Activated CD8-positive, alpha-beta T cell treated with anti-CD3 and anti-CD28 coated beads, Interleukin-2, amount 10 ng/mL, durations not matched to agents 7 days and 5 days (primary cell): Measurements from ENCODE around the gene GRIN2D. TPM values are rescaled to one million over a fixed set of nuclear protein-coding genes. Genes with fewer than 3 reads are reported as not detected.
"Not testable (repeated sequence)": the region's sequence is repeated elsewhere in the genome, so short reads cannot be mapped to it uniquely, and the experiment has no call there.

Experiments used
- ATAC-seq: fragments of 150-1000 bp; cut with Tn5 transposase; one replicate; pipeline ENCODE4 v1.10.0; 2021; ENCODE audit warnings: moderate library complexity
- CTCF ChIA-PET: fragments of 350-600 bp; sonication (Branson Sonifier 250); formaldehyde crosslinking; loops from one replicate; lab custom pipeline; 2021; ENCODE audit warnings: antibody characterized with exemption; lab: Charles Lee
- POLR2A ChIA-PET: fragments of 350-600 bp; sonication (Branson Sonifier 250); formaldehyde crosslinking; loops from one replicate; lab custom pipeline; 2021; ENCODE audit warnings: antibody characterized with exemption; lab: Charles Lee
- DNase-seq: peaks from one replicate; pipeline ENCODE4 v3.0.0-alpha.2; 2020
- H3K27ac Mint-ChIP-seq: one replicate; pipeline ENCODE4 v1.8.0; 2021; ENCODE audit warnings: mild to moderate bottlenecking, mixed read lengths
- H3K27me3 Mint-ChIP-seq: one replicate; pipeline ENCODE4 v1.8.0; 2021; ENCODE audit warnings: low read depth, mixed read lengths
- H3K36me3 Mint-ChIP-seq: one replicate; pipeline ENCODE4 v1.8.0; 2021; ENCODE audit warnings: low read depth, mixed read lengths
- H3K4me1 Mint-ChIP-seq: one replicate; pipeline ENCODE4 v1.8.0; 2021; ENCODE audit warnings: low read depth, mixed read lengths
- H3K4me3 Mint-ChIP-seq: one replicate; pipeline ENCODE4 v1.8.0; 2021; ENCODE audit warnings: mild to moderate bottlenecking, mixed read lengths
- H3K9me3 Mint-ChIP-seq: one replicate; pipeline ENCODE4 v1.8.0; 2022; ENCODE audit warnings: mixed read lengths; ENCODE audit not compliant: insufficient read depth
- total RNA-seq, 2 experiments: library from RNA; stranded (reverse); gene quantifications; one replicate each; pipeline ENCODE4 v1.2.3, GENCODE V29; 2021

GRIN2D gene
- total RNA-seq, 2 experiments from 2014 or later = 0.05 to 0.08 TPM

DNA sequence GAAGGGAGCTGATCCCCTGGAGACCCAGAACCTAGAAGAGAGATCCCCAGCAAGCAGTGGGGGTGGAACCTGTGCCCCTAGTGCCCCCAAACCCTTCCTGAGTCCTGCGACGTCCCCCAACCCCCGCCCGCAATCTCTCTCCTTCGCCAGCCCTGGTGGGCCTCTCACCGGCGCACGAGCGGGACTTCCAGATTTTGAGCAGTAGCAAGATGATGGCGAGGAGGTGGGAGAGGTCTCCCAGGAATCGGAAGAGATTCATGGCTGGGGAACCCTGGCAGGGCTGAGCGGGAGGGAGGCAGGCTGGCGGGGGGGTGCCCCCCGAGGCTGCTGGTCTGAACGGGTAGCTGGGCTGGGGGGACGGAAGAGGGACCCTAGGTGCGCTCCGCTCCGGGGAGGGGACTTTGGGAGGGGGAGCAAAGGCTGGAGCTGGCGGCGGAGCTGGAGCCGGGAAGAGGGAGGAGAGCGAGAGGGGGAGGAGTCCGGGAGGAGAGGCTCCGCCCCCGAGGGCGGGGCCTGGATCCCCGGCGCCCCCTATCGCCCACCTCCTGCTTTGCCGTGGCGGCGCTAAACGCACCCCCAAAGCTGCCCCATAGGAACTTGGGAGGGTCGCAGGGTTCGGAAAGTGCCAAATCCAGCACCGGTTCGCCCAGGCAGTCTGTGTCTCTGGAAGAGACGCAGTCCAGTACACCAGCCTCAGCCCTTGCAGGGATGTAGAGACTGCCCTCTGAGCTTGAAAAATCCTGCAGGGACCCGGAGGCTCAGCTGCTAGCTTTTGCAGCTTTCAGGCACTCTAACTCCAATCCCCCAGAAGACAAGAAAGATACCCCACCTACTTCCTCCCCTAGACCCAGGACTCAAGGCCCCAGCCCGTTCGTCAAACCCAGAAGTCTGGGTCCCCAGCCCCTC is 2.1 kb upstream of the GRIN2D start, which contains the start of gene KDELR1:
TSS of gene KDELR1 (minus strand) at position 452 of the 906 bp plus-strand sequence. CDS start at position 259, 193 bp downstream.
- ChIA-PET CTCF (interaction anchor here (0.7 to 2.4 kb wide), 35 partner anchors 8 to 647 kb away, joined by 3 to 43 read pairs (median 4); partner anchors contain the start of genes EMP3, SYNGR4, TMEM143 and ZNF114), POLR2A (interaction anchor here (0.6 to 2.0 kb wide), 7 partner anchors 11 to 127 kb away, joined by 3 to 15 read pairs (median 3); partner anchors contain the start of genes SYNGR4 and TMEM143)
- Mint-ChIP-seq H3K9me3 (no peaks in the 10 kb centered on the region), H3K27me3 (peaks cover 39% of the 10 kb centered on the region), H3K4me1 (peaks cover 30% of the 10 kb centered on the region), H3K4me3 (peak within 1 kb of the TSS; percentile 95), H3K27ac (peak within 1 kb of the TSS; percentile 93), H3K36me3 (peaks cover 16% of the 10 kb centered on the region)
- ATAC-seq = peak; percentile 81
- peak; percentile 76 for DNase-seq

DNA sequence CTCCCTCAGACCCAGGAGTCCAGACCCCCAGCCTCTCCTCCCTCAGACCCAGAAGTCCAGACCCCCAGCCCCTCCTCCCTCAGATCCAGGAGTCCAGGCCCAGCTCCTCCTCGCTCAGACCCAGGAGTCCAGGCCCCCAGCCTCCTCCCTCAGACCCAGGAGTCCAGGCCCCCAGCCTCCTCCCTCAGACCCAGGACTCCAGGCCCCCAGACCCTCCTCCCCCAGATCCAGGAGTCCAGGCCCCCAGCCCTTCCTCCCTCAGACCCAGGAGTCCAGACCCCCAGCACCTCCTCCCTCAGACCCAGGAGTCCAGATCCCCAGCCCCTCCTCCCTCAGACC is 1.5 kb upstream of the GRIN2D start:
- not testable (repeated sequence) for H3K9me3 Mint-ChIP-seq, H3K27ac Mint-ChIP-seq, DNase-seq, ATAC-seq
- ChIA-PET CTCF (interaction anchor here (0.7 to 2.4 kb wide), 30 partner anchors 9 to 261 kb away, joined by 3 to 43 read pairs (median 4); partner anchors contain the start of genes EMP3, SYNGR4, TMEM143 and ZNF114), POLR2A (interaction anchor here (0.6 to 2.0 kb wide), 7 partner anchors 10 to 128 kb away, joined by 3 to 15 read pairs (median 3); partner anchors contain the start of genes SYNGR4 and TMEM143)
- Mint-ChIP-seq H3K4me1 (peaks cover 30% of the 10 kb centered on the region), H3K36me3 (peaks cover 14% of the 10 kb centered on the region), H3K27me3 (peaks cover 42% of the 10 kb centered on the region), H3K4me3 (peak overlapping the region; percentile 95)

DNA sequence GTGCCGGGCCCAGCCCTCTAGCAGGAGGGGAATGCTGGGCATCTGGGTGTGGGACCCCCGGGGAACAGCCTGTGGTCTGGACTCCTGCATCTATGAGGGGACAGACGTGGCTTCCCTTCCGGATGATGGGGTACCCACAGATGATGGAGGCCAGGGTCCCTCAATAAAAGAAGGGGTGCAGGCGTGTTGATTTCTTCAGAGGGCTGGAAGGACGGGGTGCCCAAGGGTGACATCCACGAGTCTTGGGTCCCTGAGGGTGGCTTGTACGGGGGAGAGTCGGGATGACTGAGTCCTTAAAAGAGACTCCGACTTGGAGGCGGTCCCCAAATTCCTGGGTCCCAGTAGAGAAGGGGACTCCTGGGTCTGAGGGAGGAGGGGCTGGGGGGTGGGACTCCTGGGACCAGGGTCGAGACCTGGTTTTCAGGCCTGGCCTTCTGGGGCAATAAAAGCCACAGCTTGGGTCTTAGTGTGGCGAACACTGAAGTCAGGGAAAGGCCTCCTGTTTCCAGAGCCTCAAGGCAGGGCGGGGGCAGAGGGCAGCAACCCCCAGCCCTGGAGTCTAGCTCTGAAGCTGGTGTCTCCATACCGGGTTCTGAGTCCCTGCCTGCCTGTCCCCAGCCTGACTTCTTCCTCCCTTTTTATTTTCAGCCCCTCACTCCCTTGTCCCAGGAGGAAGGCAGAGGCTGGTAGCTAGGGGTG is 459 bp upstream of the GRIN2D start:
- DNase-seq = no peak
- POLR2A ChIA-PET = no interaction called here
- no peaks in the 10 kb centered on the region for H3K9me3 Mint-ChIP-seq
- CTCF ChIA-PET = interaction anchor here (1.0 to 1.1 kb wide), 2 partner anchors 72 to 79 kb away, joined by 3 to 4 read pairs; a partner anchor contains a TSS
- peaks cover 39% of the 10 kb centered on the region for H3K4me1 Mint-ChIP-seq
- H3K27me3 Mint-ChIP-seq = peaks cover 52% of the 10 kb centered on the region
- peaks cover 6% of the 10 kb centered on the region for H3K36me3 Mint-ChIP-seq
- H3K27ac Mint-ChIP-seq = no peak overlapping the region
- H3K4me3 Mint-ChIP-seq = no peak overlapping the region
- ATAC-seq = no peak

DNA sequence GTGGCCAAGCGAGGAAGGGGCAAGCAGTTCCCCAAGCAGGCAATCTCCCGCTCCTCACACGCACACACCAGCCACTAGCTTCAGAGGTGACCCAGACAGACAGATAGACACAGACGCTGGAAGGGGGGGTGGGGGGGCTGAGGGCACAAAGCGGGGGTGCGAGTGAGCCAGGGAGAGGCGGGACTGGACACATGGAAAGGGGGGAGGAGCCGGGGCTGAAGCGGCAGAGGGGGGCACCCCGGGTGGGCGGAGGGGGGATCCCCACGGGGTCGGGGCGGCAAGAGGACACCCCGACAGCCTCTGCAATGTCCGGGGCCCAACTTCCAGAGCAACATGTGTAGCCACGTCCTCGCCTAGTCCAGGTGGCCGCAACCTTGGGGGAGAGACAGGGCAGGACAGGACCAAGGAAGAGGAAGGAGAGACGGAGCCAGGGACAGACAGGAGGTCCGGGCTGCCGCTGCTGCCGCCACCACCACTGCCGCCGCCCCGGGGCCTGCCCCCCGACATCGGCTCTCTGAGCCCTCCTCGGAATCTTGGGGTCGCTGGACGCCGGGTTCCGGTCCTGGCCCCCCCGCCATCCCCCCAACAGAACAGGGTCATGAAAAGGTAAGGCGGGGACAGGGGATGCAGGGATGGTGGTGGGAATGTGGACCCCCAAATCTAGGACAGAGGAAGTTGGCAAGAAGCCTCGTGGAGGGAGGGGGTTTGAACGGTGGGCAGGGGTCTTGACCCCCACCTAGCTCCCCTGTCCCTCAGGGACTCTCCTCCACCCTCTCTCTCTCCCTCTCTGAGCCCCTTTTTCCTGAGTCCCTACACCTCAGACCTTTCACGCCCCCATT is 1.1 kb downstream of the GRIN2D start:
- Mint-ChIP-seq H3K4me3 (no peak overlapping the region), H3K9me3 (no peaks in the 10 kb centered on the region), H3K27ac (no peak overlapping the region), H3K27me3 (peaks cover 55% of the 10 kb centered on the region), H3K36me3 (no peaks in the 10 kb centered on the region), H3K4me1 (peaks cover 38% of the 10 kb centered on the region)
- ChIA-PET CTCF (interaction anchor here (1.0 kb wide), 1 partner anchor 80 kb away, joined by 3 read pairs; no protein-coding TSS in a partner anchor), POLR2A (no interaction called here)
- DNase-seq (no peak), ATAC-seq (no peak)

DNA sequence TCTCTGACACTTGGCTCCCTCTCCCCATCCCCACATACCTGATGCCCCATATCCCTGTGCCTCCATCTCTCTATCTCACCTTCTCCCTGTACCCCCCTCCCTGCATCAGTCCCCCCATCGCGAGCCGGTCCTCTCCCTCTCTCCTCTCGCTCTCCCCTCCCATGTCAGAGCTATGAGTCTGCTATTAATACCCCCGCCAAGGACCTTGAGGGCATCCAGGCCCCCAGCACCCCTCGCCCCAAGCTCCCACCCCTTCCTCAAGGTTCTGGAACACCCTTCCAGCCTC is 1.6 kb downstream of the GRIN2D start:
- no peak overlapping the region for H3K4me3 Mint-ChIP-seq
- peaks cover 42% of the 10 kb centered on the region for H3K4me1 Mint-ChIP-seq
- peaks cover 56% of the 10 kb centered on the region for H3K27me3 Mint-ChIP-seq
- no peak for ATAC-seq
- POLR2A ChIA-PET = interaction anchor here (0.6 kb wide), 2 partner anchors 11 to 183 kb away, joined by 3 to 6 read pairs; no protein-coding TSS in a partner anchor
- H3K36me3 Mint-ChIP-seq = no peaks in the 10 kb centered on the region
- no peak overlapping the region for H3K27ac Mint-ChIP-seq
- no peak for DNase-seq
- H3K9me3 Mint-ChIP-seq = no peaks in the 10 kb centered on the region
- CTCF ChIA-PET = interaction anchor here (1.0 kb wide), 1 partner anchor 81 kb away, joined by 3 read pairs; no protein-coding TSS in a partner anchor

DNA sequence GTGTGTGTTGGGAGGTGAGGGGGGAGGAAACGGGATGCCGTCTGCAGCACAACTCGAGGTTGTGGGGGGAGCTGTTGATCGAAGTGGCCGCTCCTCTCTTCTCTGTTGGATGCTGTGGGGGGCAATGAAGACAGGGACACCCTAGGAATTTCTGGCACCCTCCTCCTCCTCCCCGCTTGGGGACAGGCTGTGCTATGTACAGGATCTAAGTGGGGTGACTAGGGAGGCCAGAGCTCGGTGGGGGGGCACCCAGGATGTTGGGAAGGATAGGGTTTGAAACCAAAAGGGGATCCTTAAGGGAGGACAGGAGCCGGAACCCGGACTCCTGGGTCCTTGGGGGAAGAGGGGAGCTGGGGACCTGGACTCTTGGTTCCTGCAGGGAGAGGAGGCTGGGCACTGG is 2.0 kb downstream of the GRIN2D start:
- DNase-seq = no peak
- ChIA-PET CTCF (interaction anchor here (1.0 kb wide), 1 partner anchor 81 kb away, joined by 3 read pairs; no protein-coding TSS in a partner anchor), POLR2A (interaction anchor here (0.6 kb wide), 3 partner anchors 11 to 1034 kb away, joined by 3 to 6 read pairs (median 3); no protein-coding TSS in a partner anchor)
- Mint-ChIP-seq H3K4me1 (peaks cover 43% of the 10 kb centered on the region), H3K36me3 (no peaks in the 10 kb centered on the region), H3K4me3 (no peak overlapping the region), H3K27ac (no peak overlapping the region), H3K27me3 (peaks cover 56% of the 10 kb centered on the region), H3K9me3 (no peaks in the 10 kb centered on the region)
- ATAC-seq = no peak

DNA sequence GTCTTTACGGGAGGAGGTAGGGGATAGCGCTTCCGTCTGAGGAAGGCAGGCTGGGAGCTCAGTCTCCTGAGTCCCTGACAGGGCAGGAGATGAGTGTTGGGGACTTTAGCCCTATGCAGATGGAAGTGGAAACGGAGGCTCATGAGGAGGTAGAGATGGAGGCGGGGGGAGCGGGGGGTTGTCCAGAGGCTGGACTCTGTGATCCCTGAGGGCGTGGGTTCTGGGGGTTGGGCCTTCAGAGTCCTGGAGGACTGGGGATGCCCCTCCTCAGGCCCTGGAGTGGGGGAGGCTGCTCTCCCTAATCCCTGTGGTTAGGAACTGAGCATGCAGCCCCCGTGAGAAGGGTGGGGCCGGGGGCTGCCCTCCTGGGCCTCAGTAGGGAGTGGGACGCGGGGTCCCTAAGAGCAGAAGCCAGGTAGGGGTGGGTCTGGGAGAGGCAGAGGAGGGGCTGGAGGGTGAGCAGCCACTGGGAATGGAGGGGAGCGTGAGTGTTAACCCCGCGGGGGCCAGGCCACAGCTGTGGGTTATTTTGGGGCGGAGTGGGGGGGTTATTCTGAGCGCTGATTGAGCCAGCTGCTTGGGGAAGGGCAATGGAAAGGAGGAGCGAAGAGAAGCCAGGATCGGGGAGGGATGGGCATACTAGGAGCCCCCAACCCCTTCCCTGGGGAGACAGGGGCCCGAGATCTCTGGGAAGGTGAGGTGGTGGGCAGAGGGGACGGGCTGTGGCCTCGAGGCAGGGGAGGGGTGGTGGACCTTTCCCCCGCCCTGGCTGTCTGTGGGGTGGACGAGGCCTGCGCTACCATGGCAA is 2.8 kb downstream of the GRIN2D start:
- Mint-ChIP-seq H3K4me3 (no peak overlapping the region), H3K4me1 (peaks cover 44% of the 10 kb centered on the region), H3K36me3 (no peaks in the 10 kb centered on the region), H3K27ac (no peak overlapping the region), H3K27me3 (peaks cover 56% of the 10 kb centered on the region), H3K9me3 (no peaks in the 10 kb centered on the region)
- ChIA-PET CTCF (no interaction called here), POLR2A (interaction anchor here (0.6 kb wide), 1 partner anchor 1035 kb away, joined by 3 read pairs; no protein-coding TSS in a partner anchor)
- ATAC-seq (no peak), DNase-seq (no peak)

DNA sequence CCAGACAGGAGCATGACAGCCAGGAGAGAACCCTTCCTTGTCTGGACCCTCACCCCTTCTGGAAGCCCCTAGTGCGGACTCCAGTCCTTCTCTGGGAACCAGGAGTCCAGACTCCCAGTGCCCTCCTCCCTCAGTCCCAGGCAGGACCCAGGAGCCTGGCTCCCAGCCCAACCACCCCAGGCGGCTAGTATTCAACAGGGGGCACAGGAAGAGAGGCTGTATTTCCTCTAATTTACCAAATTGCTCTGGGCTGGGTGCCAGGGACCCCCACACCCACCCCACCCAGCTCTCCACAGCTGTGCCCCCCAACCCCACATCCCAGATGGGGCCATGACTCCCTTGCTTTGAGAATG is 3.3 kb downstream of the GRIN2D start:
- peaks cover 41% of the 10 kb centered on the region for H3K4me1 Mint-ChIP-seq
- CTCF ChIA-PET = no interaction called here

DNA sequence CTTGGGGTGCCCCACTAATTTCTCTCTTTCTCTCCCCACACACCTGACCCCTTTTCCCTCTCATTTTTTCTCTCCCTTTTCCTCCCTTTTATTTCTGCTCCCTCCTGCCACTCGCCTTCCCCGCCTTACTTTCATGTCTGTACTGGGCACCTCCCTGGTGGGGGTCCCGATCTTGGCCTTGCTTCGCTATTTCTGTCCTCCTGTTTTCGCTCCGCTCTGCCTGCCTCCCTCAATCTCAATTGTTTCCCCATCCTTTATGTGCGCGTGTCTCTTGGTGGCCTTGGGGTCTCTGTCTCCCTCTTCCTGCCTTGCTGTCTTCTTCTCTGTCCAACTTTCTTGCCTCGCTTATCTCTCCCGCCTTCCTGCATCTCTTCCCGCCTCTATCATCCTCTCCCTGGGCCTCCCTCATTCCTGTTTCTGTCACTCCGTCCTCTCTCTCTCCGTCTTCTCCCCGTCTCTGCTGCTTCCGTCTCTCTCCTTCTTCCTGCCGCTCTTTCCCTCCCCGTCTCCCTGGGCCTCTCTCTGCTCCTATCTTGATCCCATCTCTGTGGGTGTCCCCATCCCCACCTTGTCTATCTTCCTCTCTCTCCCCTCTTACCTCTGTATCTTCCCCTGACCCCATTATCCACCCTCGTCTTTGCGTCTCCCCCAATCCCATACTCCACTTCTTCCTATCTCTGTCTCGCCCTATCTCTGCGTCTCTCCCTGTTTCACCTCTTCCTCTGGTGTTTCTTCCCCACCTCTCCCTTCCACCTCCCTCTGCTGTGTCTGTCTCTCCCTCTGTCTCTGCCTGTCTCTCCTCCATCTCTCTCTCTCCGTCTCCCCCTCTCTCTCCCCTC is 4.0 kb downstream of the GRIN2D start:
- no peaks in the 10 kb centered on the region for H3K36me3 Mint-ChIP-seq
- POLR2A ChIA-PET = no interaction called here
- ATAC-seq = no peak

More for the DNA sequence above, 3.3 kb downstream of the GRIN2D start:
- POLR2A ChIA-PET = no interaction called here
- Mint-ChIP-seq H3K36me3 (no peaks in the 10 kb centered on the region), H3K9me3 (no peaks in the 10 kb centered on the region), H3K27ac (no peak overlapping the region), H3K4me3 (no peak overlapping the region), H3K27me3 (peaks cover 54% of the 10 kb centered on the region)
- ATAC-seq = no peak
- no peak for DNase-seq

DNA sequence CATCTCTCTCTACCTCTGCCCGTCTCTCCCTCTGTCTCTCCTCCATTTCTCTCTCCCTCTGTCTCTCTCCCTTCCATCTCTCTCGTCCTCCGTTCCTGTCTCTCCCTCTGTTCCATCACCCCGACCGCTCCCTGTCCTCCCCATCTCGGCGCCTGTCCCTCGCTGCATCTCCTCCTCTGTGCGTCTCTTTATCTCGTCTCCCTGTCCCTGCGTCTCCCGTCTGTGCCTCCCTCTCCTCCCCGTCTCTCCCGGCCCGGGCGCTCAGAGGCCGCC is 4.6 kb downstream of the GRIN2D start:
- CTCF ChIA-PET = no interaction called here
- Mint-ChIP-seq H3K27ac (peak overlapping the region; percentile 86), H3K4me1 (peaks cover 41% of the 10 kb centered on the region), H3K4me3 (peak overlapping the region; percentile 84), H3K9me3 (no peaks in the 10 kb centered on the region), H3K27me3 (peaks cover 48% of the 10 kb centered on the region), H3K36me3 (no peaks in the 10 kb centered on the region)
- DNase-seq (no peak), ATAC-seq (no peak)
- POLR2A ChIA-PET = no interaction called here

More for the DNA sequence above, 4.0 kb downstream of the GRIN2D start:
- Mint-ChIP-seq H3K4me1 (peaks cover 43% of the 10 kb centered on the region), H3K27ac (peak overlapping the region; percentile 86), H3K27me3 (peaks cover 52% of the 10 kb centered on the region), H3K9me3 (no peaks in the 10 kb centered on the region), H3K4me3 (peak overlapping the region; percentile 84)
- no peak for DNase-seq
- CTCF ChIA-PET = no interaction called here
